Astrocyte (in vitro differentiated cells and primary cell): ENCODE measurements around the gene CFAP206. TPM values are rescaled to one million over a fixed set of nuclear protein-coding genes. Genes with fewer than 3 reads are reported as not detected.
A peak's percentile ranks its signal among the peaks of the same experiment; 100 is the strongest.

Source experiments
- DNase-seq: peaks from one replicate; pipeline ENCODE4 v3.0.0-alpha.2; 2010; ENCODE audit warnings: low read depth
- FAIRE-seq: peaks from 2 replicates; lab custom pipeline; 2011; peaks lifted over from hg19 to GRCh38; lab: Jason Lieb, UNC
- H2AFZ ChIP-seq: 2 replicates; pipeline ENCODE4 v1.6.0; 2012; ENCODE audit warnings: low read depth, low read length, inconsistent platforms
- H3K27ac ChIP-seq: 2 replicates; pipeline ENCODE4 v1.5.1; 2011; ENCODE audit warnings: low read depth, low read length, inconsistent platforms
- H3K27me3 ChIP-seq: 2 replicates; pipeline ENCODE4 v1.6.0; 2011; ENCODE audit warnings: low read length, inconsistent platforms; ENCODE audit not compliant: insufficient read depth
- H3K36me3 ChIP-seq: 2 replicates; pipeline ENCODE4 v1.5.1; 2011; ENCODE audit warnings: low read length, inconsistent platforms; ENCODE audit not compliant: insufficient read depth
- H3K4me1 ChIP-seq: 2 replicates; pipeline ENCODE4 v1.5.1; 2011; ENCODE audit warnings: low read length, inconsistent platforms; ENCODE audit not compliant: insufficient read depth
- H3K4me2 ChIP-seq: 2 replicates; pipeline ENCODE4 v1.6.0; 2012; ENCODE audit warnings: low read length, inconsistent platforms
- H3K4me3 ChIP-seq: 2 replicates; pipeline ENCODE4 v1.5.1; 2011; ENCODE audit warnings: low read depth, mild to moderate bottlenecking, low read length, inconsistent platforms; ENCODE audit not compliant: insufficient read depth
- H3K79me2 ChIP-seq: 2 replicates; pipeline ENCODE4 v1.6.0; 2012; ENCODE audit warnings: mild to moderate bottlenecking, low read length, inconsistent platforms; ENCODE audit not compliant: insufficient read depth
- H3K9ac ChIP-seq: 2 replicates; pipeline ENCODE4 v1.6.0; 2012; ENCODE audit warnings: mild to moderate bottlenecking, low read length, inconsistent platforms
- H3K9me3 ChIP-seq: 2 replicates; pipeline ENCODE4 v1.5.1; 2012; ENCODE audit warnings: low read depth, mild to moderate bottlenecking, low read length, inconsistent platforms; ENCODE audit not compliant: insufficient read depth
- H4K20me1 ChIP-seq: 2 replicates; pipeline ENCODE4 v1.6.0; 2012; ENCODE audit warnings: low read length, inconsistent platforms; ENCODE audit not compliant: insufficient read depth
- H3K27ac Mint-ChIP-seq: one replicate; pipeline ENCODE4 v1.8.0; 2021; ENCODE audit warnings: mild to moderate bottlenecking, mixed read lengths; ENCODE audit not compliant: unreplicated experiment
- H3K27me3 Mint-ChIP-seq: one replicate; pipeline ENCODE4 v1.8.0; 2021; ENCODE audit warnings: low read depth, mixed read lengths; ENCODE audit not compliant: unreplicated experiment
- H3K36me3 Mint-ChIP-seq: one replicate; pipeline ENCODE4 v1.8.0; 2021; ENCODE audit warnings: low read depth, mixed read lengths; ENCODE audit not compliant: unreplicated experiment
- H3K4me1 Mint-ChIP-seq: one replicate; pipeline ENCODE4 v1.8.0; 2021; ENCODE audit warnings: low read depth, mixed read lengths; ENCODE audit not compliant: unreplicated experiment
- H3K4me3 Mint-ChIP-seq: one replicate; pipeline ENCODE4 v1.8.0; 2021; ENCODE audit warnings: mild to moderate bottlenecking, moderate library complexity, mixed read lengths; ENCODE audit not compliant: unreplicated experiment
- H3K9me3 Mint-ChIP-seq: one replicate; pipeline ENCODE4 v1.8.0; 2021; ENCODE audit warnings: mild to moderate bottlenecking, mixed read lengths; ENCODE audit not compliant: unreplicated experiment
- EZH2 ChIP-seq: IDR thresholded peaks from 2 replicates; pipeline ENCODE4 v1.6.1; 2012; ENCODE audit warnings: mild to moderate bottlenecking, low read length, inconsistent platforms; ENCODE audit not compliant: insufficient read depth
- total RNA-seq: library from RNA; stranded (reverse); gene quantifications from 2 replicates; pipeline ENCODE4 v1.2.1, GENCODE V29; 2021
- TF ChIP-seq, protein P1 (sequence below): IDR thresholded peaks from 2 replicates; pipeline ENCODE4 v1.5.1; 2011; ENCODE audit warnings: low read depth, mild to moderate bottlenecking, inconsistent platforms, low read length, moderate library complexity; ENCODE audit not compliant: insufficient read depth

CFAP206 gene
- total RNA-seq, 1 donor from 2014 or later: 0.79 TPM

DNA sequence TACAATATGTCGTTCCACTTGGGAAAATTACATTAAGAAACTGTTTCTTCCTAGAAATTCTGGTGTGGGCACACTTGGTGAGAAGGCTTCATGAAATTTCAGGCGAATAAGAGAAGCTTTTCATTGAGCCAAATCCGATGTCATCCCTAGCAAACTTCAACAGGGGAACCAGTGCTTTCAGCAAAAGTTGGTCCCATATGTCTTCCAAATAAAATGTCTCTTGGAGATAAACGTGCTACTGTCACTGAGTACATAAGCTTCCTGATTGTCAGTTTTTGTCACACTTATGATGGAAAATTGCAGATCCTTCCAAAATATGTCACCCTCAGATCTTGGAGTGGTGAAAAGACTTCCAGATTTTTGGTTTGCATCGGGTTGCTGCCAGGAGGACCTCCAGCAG, 33.9 kb downstream of the CFAP206 start:
- peaks cover 8% of the 10 kb centered on the region for H3K4me1 Mint-ChIP-seq
- H3K27ac Mint-ChIP-seq: no peak overlapping the region
- H3K79me2 ChIP-seq: no peaks in the 10 kb centered on the region
- no peak overlapping the region for H3K4me2 ChIP-seq
- H3K9me3 Mint-ChIP-seq: no peaks in the 10 kb centered on the region
- H3K9ac ChIP-seq: no peak overlapping the region
- peak; percentile 5 for FAIRE-seq
- H2AFZ ChIP-seq: no peak overlapping the region
- H3K4me3 ChIP-seq: no peak overlapping the region
- no peaks in the 10 kb centered on the region for H3K4me1 ChIP-seq
- H3K27me3 Mint-ChIP-seq: no peaks in the 10 kb centered on the region
- H3K36me3 ChIP-seq: no peaks in the 10 kb centered on the region
- H3K36me3 Mint-ChIP-seq: no peaks in the 10 kb centered on the region
- no peaks in the 10 kb centered on the region for H3K9me3 ChIP-seq
- H3K4me3 Mint-ChIP-seq: no peak overlapping the region
- no peak overlapping the region for H3K27ac ChIP-seq
- TF ChIP-seq, protein P1, sequence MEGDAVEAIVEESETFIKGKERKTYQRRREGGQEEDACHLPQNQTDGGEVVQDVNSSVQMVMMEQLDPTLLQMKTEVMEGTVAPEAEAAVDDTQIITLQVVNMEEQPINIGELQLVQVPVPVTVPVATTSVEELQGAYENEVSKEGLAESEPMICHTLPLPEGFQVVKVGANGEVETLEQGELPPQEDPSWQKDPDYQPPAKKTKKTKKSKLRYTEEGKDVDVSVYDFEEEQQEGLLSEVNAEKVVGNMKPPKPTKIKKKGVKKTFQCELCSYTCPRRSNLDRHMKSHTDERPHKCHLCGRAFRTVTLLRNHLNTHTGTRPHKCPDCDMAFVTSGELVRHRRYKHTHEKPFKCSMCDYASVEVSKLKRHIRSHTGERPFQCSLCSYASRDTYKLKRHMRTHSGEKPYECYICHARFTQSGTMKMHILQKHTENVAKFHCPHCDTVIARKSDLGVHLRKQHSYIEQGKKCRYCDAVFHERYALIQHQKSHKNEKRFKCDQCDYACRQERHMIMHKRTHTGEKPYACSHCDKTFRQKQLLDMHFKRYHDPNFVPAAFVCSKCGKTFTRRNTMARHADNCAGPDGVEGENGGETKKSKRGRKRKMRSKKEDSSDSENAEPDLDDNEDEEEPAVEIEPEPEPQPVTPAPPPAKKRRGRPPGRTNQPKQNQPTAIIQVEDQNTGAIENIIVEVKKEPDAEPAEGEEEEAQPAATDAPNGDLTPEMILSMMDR: no peak
- TF ChIP-seq EZH2: no peak
- H4K20me1 ChIP-seq: no peaks in the 10 kb centered on the region
- DNase-seq: no peak
- no peaks in the 10 kb centered on the region for H3K27me3 ChIP-seq

DNA sequence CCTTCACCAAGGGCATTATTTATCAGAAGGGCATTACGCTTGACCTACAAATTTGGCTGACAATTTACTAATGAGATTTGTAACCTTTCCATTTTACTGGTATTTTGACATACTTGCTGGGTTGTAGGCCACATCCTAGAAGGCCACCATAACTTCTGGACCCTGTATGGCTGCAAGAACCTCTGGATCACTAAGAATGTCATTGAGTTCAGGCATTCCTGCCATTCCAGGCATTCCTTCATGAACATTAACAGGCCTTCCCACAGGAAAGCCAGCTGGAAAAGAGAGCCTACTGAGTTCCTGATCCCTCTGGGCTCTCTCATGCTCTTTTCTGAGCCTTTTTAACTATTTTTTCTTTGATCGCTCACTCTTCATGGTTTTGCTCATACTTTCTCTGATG, 36.6 kb downstream of the CFAP206 start:
- no peaks in the 10 kb centered on the region for H3K27me3 Mint-ChIP-seq
- H3K9me3 Mint-ChIP-seq: no peaks in the 10 kb centered on the region
- Histone ChIP-seq H3K79me2 (no peaks in the 10 kb centered on the region), H2AFZ (no peak overlapping the region), H3K9ac (no peak overlapping the region), H4K20me1 (no peaks in the 10 kb centered on the region), H3K9me3 (no peaks in the 10 kb centered on the region), H3K4me2 (no peak overlapping the region), H3K4me3 (no peak overlapping the region), H3K4me1 (no peaks in the 10 kb centered on the region), H3K27ac (no peak overlapping the region), H3K27me3 (no peaks in the 10 kb centered on the region), H3K36me3 (no peaks in the 10 kb centered on the region)
- peaks cover 8% of the 10 kb centered on the region for H3K4me1 Mint-ChIP-seq
- H3K27ac Mint-ChIP-seq: peak overlapping the region; percentile 69
- TF ChIP-seq, protein P1: no peak
- TF ChIP-seq EZH2: no peak
- no peaks in the 10 kb centered on the region for H3K36me3 Mint-ChIP-seq
- FAIRE-seq: no peak
- DNase-seq: no peak
- no peak overlapping the region for H3K4me3 Mint-ChIP-seq

DNA sequence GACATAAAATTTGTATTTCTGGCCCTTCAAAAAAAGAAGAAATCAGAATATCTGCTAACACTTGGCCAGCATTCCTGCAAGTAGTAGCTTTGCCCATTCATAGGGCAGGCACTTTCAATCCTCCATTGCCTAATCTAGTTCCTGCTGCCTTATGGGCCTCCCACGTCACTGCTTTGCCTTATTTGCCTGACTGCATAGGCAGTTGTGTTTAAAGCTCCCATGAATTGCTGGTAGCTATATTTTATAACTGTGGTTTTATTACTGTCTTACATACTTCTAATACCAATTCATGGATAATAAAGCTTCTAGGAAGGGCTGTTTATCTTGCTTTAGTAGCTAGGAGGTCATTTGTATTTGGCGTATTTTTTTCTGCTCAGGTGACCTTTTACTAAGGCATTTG, 57.3 kb downstream of the CFAP206 start:
- no peak overlapping the region for H3K27ac Mint-ChIP-seq
- H3K9me3 Mint-ChIP-seq: no peaks in the 10 kb centered on the region
- TF ChIP-seq, protein P1: no peak
- TF ChIP-seq EZH2: no peak
- H3K36me3 ChIP-seq: no peaks in the 10 kb centered on the region
- H3K4me1 ChIP-seq: no peaks in the 10 kb centered on the region
- no peak overlapping the region for H3K9ac ChIP-seq
- H3K27me3 Mint-ChIP-seq: no peaks in the 10 kb centered on the region
- H2AFZ ChIP-seq: no peak overlapping the region
- H4K20me1 ChIP-seq: no peaks in the 10 kb centered on the region
- no peak overlapping the region for H3K4me2 ChIP-seq
- H3K27ac ChIP-seq: no peak overlapping the region
- no peak overlapping the region for H3K4me3 Mint-ChIP-seq
- H3K4me3 ChIP-seq: no peak overlapping the region
- no peaks in the 10 kb centered on the region for H3K36me3 Mint-ChIP-seq
- H3K79me2 ChIP-seq: no peaks in the 10 kb centered on the region
- H3K27me3 ChIP-seq: no peaks in the 10 kb centered on the region
- DNase-seq (no peak), FAIRE-seq (no peak)
- no peaks in the 10 kb centered on the region for H3K4me1 Mint-ChIP-seq
- H3K9me3 ChIP-seq: no peaks in the 10 kb centered on the region
